ENCODE measurements around the gene AGK.
"Not testable (repeated sequence)": the region's sequence is repeated elsewhere in the genome, so short reads cannot be mapped to it uniquely, and the experiment has no call there.

The AGK gene

GRCh38 chr7:141533149-141533949 is 17.9 kb upstream of the AGK start:
- Histone ChIP-seq H3K36me3 (ENCODE audit: control insufficient read depth, insufficient read depth, low read length) (no peaks in the 10 kb centered on the region), H3K4me3 (ENCODE audit: low read length) (no peak overlapping the region), H3K4me1 (ENCODE audit: control insufficient read depth, insufficient read depth, low read length) (no peaks in the 10 kb centered on the region), H3K9ac (ENCODE audit: low read length) (no peak overlapping the region), H3K27ac (ENCODE audit: low read depth, low read length) (no peak overlapping the region), H3K27me3 (ENCODE audit: control insufficient read depth, insufficient read depth, low read length) (no peaks in the 10 kb centered on the region)

DNA sequence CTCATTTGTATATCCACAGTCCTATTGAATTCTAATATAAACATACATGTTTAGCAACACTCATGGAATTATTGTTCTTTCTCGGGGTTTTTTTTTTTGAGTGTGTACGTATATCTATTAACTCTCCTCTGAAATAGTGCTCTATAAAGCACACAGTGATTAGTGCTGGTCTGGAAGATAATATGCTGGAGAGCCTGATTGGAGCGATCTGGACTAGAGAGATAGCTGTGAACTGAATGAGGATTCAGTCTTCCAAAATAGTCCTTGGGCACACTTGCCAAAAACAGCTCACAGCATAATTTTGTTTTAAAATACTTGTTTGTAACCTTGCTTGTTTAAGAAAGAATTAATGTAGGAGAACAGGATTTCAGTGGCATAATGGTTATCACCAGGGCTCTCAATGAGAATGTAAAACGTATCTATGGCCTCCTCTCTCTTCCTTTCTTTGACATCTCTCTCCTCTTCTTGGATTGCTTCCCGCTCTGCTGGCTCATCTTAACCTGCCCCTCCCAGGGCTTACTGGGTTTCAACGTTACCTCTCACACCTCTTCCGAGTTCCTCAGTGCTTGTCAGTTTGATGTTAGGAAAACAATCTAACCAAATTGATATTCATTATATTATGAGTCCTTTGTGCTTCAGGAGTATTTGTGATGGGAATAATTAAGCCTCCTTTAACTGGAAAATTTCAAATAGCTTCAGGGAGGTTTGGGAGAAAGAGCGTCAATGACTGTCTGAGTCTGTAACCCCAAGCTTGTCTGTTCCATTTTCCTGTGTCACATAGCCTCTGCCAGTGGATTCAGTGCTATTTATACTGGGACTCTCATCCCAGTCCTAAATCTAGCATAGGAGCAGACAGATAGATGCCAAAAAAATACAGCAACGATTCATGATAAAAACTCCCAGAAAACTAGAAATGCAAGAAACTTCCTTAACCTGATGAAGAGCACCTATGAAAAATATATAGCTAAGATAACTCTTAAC is 16.2 kb upstream of the AGK start:
- no peak overlapping the region for H3K4me3 ChIP-seq (ENCODE audit: low read length)
- H3K4me1 ChIP-seq (ENCODE audit: control insufficient read depth, insufficient read depth, low read length) = no peaks in the 10 kb centered on the region
- H3K9ac ChIP-seq (ENCODE audit: low read length) = no peak overlapping the region
- no peak overlapping the region for H3K27ac ChIP-seq (ENCODE audit: low read depth, low read length)
- H3K27me3 ChIP-seq (ENCODE audit: control insufficient read depth, insufficient read depth, low read length) = no peaks in the 10 kb centered on the region
- no peaks in the 10 kb centered on the region for H3K36me3 ChIP-seq (ENCODE audit: control insufficient read depth, insufficient read depth, low read length)

DNA sequence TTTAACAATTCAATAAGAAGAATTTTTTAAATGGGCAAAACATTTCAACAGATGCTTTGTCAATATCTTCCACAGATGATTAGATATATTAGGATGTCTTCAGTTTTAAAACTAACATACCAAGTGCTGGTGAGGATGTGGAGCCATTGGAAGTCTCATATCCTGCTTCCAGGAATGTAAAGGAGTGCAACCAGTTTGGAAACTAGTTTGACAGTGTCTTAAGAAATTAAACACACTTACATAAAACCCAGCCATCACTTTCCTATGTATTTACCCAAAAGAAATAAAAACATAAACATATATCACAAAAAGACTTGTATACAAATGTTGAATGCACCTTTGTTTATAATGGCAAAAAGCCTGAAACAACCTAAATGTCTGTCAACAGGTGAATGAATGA is 13.3 kb upstream of the AGK start:
- H3K36me3 ChIP-seq (ENCODE audit: control insufficient read depth, insufficient read depth, low read length) = no peaks in the 10 kb centered on the region
- no peak overlapping the region for H3K9ac ChIP-seq (ENCODE audit: low read length)
- no peak overlapping the region for H3K27ac ChIP-seq (ENCODE audit: low read depth, low read length)
- no peaks in the 10 kb centered on the region for H3K27me3 ChIP-seq (ENCODE audit: control insufficient read depth, insufficient read depth, low read length)
- H3K4me1 ChIP-seq (ENCODE audit: control insufficient read depth, insufficient read depth, low read length) = no peaks in the 10 kb centered on the region
- no peak overlapping the region for H3K4me3 ChIP-seq (ENCODE audit: low read length)

- H3K4me1 ChIP-seq (ENCODE audit: control insufficient read depth, insufficient read depth, low read length) = no peaks in the 10 kb centered on the region
- no peak overlapping the region for H3K27ac ChIP-seq (ENCODE audit: low read depth, low read length)
Observed at GRCh38 chr7:141541375-141541774, 9.8 kb upstream of the AGK start.

GRCh38 chr7:141544831-141545230 is 6.4 kb upstream of the AGK start:
- Histone ChIP-seq H3K36me3 (ENCODE audit: control insufficient read depth, insufficient read depth, low read length) (no peaks in the 10 kb centered on the region), H3K27me3 (ENCODE audit: control insufficient read depth, insufficient read depth, low read length) (no peaks in the 10 kb centered on the region), H3K4me1 (ENCODE audit: control insufficient read depth, insufficient read depth, low read length) (no peaks in the 10 kb centered on the region), H3K9ac (ENCODE audit: low read length) (no peak overlapping the region), H3K27ac (ENCODE audit: low read depth, low read length) (no peak overlapping the region), H3K4me3 (ENCODE audit: low read length) (no peak overlapping the region)

More at GRCh38 chr7:141541375-141541774, 9.8 kb upstream of the AGK start:
- no peaks in the 10 kb centered on the region for H3K27me3 ChIP-seq (ENCODE audit: control insufficient read depth, insufficient read depth, low read length)
- no peak overlapping the region for H3K4me3 ChIP-seq (ENCODE audit: low read length)
- H3K36me3 ChIP-seq (ENCODE audit: control insufficient read depth, insufficient read depth, low read length) = no peaks in the 10 kb centered on the region
- no peak overlapping the region for H3K9ac ChIP-seq (ENCODE audit: low read length)

GRCh38 chr7:141549582-141549981 is 1.6 kb upstream of the AGK start:
- H3K27me3 ChIP-seq (ENCODE audit: control insufficient read depth, insufficient read depth, low read length) = no peaks in the 10 kb centered on the region
- peaks cover 7% of the 10 kb centered on the region for H3K4me1 ChIP-seq (ENCODE audit: control insufficient read depth, insufficient read depth, low read length)
- H3K9ac ChIP-seq (ENCODE audit: low read length) = no peak overlapping the region
- H3K4me3 ChIP-seq (ENCODE audit: low read length) = no peak overlapping the region
- no peaks in the 10 kb centered on the region for H3K36me3 ChIP-seq (ENCODE audit: control insufficient read depth, insufficient read depth, low read length)
- no peak overlapping the region for H3K27ac ChIP-seq (ENCODE audit: low read depth, low read length)

DNA sequence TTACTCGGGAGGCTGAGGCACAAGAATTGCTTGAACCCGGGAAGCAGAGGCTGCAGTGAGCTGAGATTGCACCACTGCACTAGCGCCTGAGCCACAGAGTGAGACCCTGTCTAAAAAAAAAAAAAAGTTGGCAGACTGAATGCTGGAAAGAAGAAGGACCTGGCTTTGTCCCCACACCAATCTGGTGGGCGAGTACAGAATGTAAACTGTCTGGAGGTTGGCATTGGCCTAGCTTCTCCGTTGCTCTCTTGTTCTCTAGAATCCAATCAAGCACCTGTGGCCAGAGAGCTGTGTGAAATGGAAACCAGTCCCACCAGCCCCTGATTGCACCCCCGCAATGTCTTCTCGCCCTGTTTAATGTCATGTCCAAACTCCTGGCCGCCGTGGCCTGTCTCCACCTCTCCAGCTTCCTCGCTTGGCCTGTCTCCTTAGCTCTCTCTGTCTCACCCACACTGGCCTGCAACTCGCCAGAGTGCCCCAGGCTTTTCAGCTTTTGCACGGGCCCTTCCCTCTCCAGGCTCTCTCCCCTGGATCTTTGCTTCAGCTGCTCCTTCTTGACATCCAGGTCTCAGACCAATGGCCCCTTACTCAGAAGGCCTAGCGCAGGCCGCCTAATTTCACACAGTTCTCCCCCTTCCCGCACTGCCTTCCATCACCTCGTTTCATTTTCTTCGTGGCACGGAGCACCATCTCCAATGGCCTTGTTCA is 670 bp upstream of the AGK start:
- H3K4me1 ChIP-seq (ENCODE audit: control insufficient read depth, insufficient read depth, low read length) = peaks cover 7% of the 10 kb centered on the region
- peak overlapping the region; percentile 69 for H3K27ac ChIP-seq (ENCODE audit: low read depth, low read length)
- no peaks in the 10 kb centered on the region for H3K36me3 ChIP-seq (ENCODE audit: control insufficient read depth, insufficient read depth, low read length)
- no peaks in the 10 kb centered on the region for H3K27me3 ChIP-seq (ENCODE audit: control insufficient read depth, insufficient read depth, low read length)
- H3K4me3 ChIP-seq (ENCODE audit: low read length) = peak overlapping the region; percentile 89
- H3K9ac ChIP-seq (ENCODE audit: low read length) = peak overlapping the region; percentile 49

DNA sequence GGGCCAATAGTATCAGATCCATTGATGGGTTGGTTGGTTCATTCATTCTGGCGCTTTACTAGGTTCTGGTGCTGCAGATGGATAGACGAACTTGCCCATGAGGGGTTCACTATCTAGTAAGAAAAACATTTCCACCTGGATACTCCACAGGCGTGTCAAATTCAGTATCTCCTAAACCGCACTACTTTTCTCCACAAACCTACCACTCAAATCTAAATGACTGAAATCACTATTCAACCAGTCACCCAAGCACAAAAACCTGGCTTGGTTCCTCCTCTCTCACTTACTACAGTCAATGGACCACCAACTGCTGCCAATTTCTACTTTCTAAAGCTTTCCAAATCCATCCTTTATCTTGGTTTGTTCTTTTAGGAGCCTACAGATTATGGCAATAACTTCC is 572 bp downstream of the AGK start:
- H3K36me3 ChIP-seq (ENCODE audit: control insufficient read depth, insufficient read depth, low read length) = peaks cover 2% of the 10 kb centered on the region
- peak overlapping the region; percentile 65 for H3K9ac ChIP-seq (ENCODE audit: low read length)
- H3K27me3 ChIP-seq (ENCODE audit: control insufficient read depth, insufficient read depth, low read length) = no peaks in the 10 kb centered on the region
- H3K4me3 ChIP-seq (ENCODE audit: low read length) = peak overlapping the region; percentile 89
- H3K27ac ChIP-seq (ENCODE audit: low read depth, low read length) = peak overlapping the region; percentile 69
- H3K4me1 ChIP-seq (ENCODE audit: control insufficient read depth, insufficient read depth, low read length) = peaks cover 7% of the 10 kb centered on the region

- no peak overlapping the region for H3K4me3 ChIP-seq (ENCODE audit: low read length)
- no peaks in the 10 kb centered on the region for H3K27me3 ChIP-seq (ENCODE audit: control insufficient read depth, insufficient read depth, low read length)
- H3K9ac ChIP-seq (ENCODE audit: low read length) = no peak overlapping the region
- H3K27ac ChIP-seq (ENCODE audit: low read depth, low read length) = no peak overlapping the region
- peaks cover 2% of the 10 kb centered on the region for H3K36me3 ChIP-seq (ENCODE audit: control insufficient read depth, insufficient read depth, low read length)
- no peaks in the 10 kb centered on the region for H3K4me1 ChIP-seq (ENCODE audit: control insufficient read depth, insufficient read depth, low read length)
Observed at GRCh38 chr7:141557360-141557759, 6.2 kb downstream of the AGK start.

DNA sequence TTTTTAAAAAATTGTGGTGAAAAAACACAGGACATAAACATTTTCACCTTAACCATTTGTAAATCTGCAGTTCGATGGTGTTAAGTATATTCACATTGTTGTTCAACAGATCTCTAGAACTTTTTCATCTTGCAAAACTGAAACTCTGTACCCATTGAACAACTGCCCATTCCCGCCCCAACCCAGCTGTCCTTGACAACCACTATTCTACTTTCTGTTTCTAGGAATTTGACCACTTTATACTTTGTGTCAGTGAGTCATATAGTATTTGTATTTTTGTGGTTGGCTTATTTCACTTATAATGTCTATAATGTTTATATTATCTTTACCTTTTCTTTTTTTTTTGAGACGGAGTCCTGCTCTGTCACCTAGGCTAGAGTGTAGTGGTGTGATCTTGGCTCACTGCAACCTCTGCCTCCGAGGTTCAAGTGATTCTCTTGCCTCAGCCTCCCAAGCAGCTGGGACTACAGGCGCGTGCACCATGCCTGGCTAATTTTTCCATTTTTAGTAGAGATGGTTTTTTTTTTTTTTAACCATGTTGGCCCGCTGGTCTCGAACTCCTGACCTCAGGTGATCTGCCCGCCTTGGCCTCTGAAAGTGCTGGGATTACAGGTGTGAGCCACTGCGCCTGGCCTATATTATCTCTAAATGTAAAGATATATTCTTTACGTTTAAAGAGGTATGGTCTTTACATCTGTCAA is 6.8 kb downstream of the AGK start:
- not testable (repeated sequence) for H3K27me3 ChIP-seq (ENCODE audit: control insufficient read depth, insufficient read depth, low read length); H3K4me1 ChIP-seq (ENCODE audit: control insufficient read depth, insufficient read depth, low read length); H3K27ac ChIP-seq (ENCODE audit: low read depth, low read length); H3K9ac ChIP-seq (ENCODE audit: low read length); H3K36me3 ChIP-seq (ENCODE audit: control insufficient read depth, insufficient read depth, low read length); H3K4me3 ChIP-seq (ENCODE audit: low read length)

- H3K27ac ChIP-seq (ENCODE audit: low read depth, low read length) = no peak overlapping the region
- H3K4me1 ChIP-seq (ENCODE audit: control insufficient read depth, insufficient read depth, low read length) = no peaks in the 10 kb centered on the region
- H3K27me3 ChIP-seq (ENCODE audit: control insufficient read depth, insufficient read depth, low read length) = no peaks in the 10 kb centered on the region
- no peak overlapping the region for H3K4me3 ChIP-seq (ENCODE audit: low read length)
- H3K9ac ChIP-seq (ENCODE audit: low read length) = no peak overlapping the region
- H3K36me3 ChIP-seq (ENCODE audit: control insufficient read depth, insufficient read depth, low read length) = peaks cover 2% of the 10 kb centered on the region
Observed at GRCh38 chr7:141558544-141559183, 7.5 kb downstream of the AGK start.
